ENCODE data around the gene HOXB8.

DNA sequence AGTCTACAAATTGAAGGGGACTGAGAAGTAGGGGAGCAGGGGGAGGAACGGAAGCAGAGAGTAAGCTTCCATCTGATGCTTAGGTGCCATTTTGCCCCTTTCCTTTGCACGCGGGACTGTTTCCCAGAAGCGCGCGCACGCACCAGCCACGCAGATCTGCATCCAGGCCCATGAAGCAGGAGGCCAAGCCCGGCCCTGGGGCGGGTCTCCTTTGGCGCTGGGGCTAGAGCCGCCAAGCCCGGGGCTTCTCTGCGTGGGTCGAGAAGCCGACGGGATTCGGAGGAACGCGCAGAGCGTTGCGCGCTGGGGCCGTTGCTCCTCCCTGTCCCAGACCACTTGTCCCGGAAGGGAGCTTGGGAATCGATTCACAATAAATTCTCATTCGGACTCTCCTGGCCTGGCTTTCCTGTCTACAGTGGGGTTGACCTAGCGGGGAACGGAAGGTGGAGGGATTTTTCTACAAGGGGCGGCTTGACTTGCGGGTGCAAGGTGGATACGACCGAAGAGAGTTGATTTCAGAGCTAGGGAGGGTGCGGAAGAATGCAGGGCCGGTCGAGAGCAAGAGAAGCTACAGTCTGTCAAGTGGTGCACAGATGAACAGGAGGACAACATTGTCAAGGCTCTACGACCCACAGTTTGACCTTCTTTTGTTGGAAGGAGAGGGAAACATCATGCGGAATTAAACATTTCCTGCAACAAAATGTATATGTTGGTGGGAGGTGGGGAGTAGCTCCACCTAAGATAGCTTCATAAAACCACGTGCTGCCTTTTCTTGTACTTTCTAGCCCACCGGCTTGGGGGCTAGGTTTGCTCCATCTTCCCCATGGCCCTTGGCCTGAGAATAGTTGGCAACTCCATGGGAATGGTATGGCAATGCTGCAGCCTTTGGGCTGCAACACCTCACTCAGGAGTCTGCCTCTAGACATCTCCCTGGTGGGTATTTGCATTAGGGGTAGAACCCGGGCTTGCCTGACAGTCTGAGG is 6.6 kb upstream of the HOXB8 start:
- TF ChIP-seq POLR2AphosphoS5 (IDR thresholded peaks at IDR 0.05; ENCODE audit: low read depth, low read length), result no peak
- no peak for TF ChIP-seq TAF1 (IDR thresholded peaks at IDR 0.05; ENCODE audit: borderline replicate concordance, insufficient read depth, low read length)
